ENCODE measurements around the gene CHRNA4. TPM values are rescaled to one million over a fixed set of nuclear protein-coding genes. Genes with fewer than 3 reads are reported as not detected.

Gene CHRNA4
- total and polyA plus RNA-seq, 2 donors = under 0.01 to 0.14 TPM

DNA sequence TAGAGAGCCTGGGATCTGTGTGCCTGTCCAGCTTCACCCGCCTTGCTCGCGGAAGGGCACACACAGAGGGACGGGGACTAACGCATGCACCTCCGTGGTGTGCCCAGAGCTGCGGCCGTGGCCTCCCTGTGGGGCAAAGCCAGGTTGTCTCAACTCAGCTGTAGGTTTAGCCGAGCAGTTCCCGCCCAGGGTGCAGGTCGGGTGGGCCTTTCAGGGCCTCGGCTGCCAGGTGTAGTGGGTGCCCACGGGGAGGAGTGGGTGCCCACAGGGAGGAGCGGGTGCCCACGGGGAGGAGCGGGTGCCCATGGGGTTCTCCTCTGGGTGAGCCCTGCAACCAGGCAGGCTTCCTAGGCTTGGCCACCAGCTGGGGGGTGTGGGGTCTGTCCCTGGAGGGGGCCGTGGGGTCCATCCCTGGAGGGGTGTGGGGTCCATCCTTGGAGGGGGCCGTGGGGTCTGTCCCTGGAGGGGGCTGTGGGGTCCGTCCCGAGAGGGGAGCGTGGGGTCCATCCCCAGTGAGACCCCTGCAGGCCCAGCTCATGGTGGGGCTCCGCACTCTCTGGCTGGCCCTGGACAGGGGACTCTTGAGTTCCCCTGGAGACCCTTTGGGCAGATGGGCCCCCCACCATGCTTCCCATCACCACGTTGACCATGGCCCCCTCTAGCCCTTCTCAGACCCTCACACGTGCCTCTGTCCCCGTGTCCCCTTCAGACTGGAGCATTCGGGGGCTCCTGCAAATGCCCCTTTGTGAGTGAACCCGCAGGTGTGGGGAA is 37.8 kb upstream of the CHRNA4 start:
- no peak for DNase-seq (ENCODE audit: low read depth in 6 of 9, low spot score in 9 of 9)
- H3K4me3 ChIP-seq (ENCODE audit: low read length in 2 of 2) = no peak overlapping the region
- H3K27me3 ChIP-seq (ENCODE audit: control insufficient read depth in 2 of 2, insufficient read depth in 1 of 2, low read length in 1 of 2) = peaks cover 0 to 11% of the 10 kb centered on the region in 2 donors
- H3K4me1 ChIP-seq (ENCODE audit: control insufficient read depth in 2 of 2, insufficient read depth in 2 of 2, low read length in 2 of 2) = no peaks in the 10 kb centered on the region
- H3K27ac ChIP-seq (ENCODE audit: low read depth in 1 of 2, low read length in 1 of 2) = no peak overlapping the region
- 93% methylated on average over 27 of the region's 27 CpGs for WGBS
- no peaks in the 10 kb centered on the region for H3K36me3 ChIP-seq (ENCODE audit: control insufficient read depth in 2 of 2, insufficient read depth in 2 of 2, low read length in 1 of 2)
- H3K9me3 ChIP-seq (ENCODE audit: control insufficient read depth in 2 of 2, insufficient read depth in 1 of 2, low read length in 1 of 2) = no peaks in the 10 kb centered on the region

DNA sequence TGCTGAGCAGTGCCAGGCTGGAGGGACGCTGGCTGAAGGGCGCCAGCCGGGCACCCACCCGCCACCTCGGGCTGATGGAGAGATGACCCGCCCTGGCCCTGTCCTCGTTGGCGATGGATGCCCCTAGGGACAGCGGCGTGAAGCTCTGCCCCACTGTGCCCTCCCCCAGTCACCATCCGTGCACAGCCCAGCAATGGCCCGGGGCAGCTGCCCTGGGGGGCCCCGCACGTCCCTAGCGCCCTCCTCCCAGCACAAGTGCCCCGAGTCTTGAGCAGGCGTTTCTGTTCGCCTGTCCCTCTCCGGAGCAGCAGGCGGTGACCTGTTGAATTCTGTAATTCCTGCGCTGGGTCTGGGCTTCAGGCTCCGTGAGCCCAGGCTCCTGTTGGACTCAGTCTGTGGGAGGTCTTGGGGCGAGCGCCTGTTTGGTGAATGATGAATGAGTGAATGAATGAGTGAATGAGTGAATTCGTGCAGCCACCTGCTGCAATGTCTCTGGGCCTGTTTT is 36.8 kb upstream of the CHRNA4 start:
- Histone ChIP-seq H3K9me3 (ENCODE audit: control insufficient read depth in 2 of 2, insufficient read depth in 1 of 2, low read length in 1 of 2) (no peaks in the 10 kb centered on the region), H3K27me3 (ENCODE audit: control insufficient read depth in 2 of 2, insufficient read depth in 1 of 2, low read length in 1 of 2) (peaks cover 0 to 14% of the 10 kb centered on the region in 2 donors), H3K27ac (ENCODE audit: low read depth in 1 of 2, low read length in 1 of 2) (no peak overlapping the region), H3K4me1 (ENCODE audit: control insufficient read depth in 2 of 2, insufficient read depth in 2 of 2, low read length in 2 of 2) (no peaks in the 10 kb centered on the region), H3K4me3 (ENCODE audit: low read length in 2 of 2) (no peak overlapping the region), H3K36me3 (ENCODE audit: control insufficient read depth in 2 of 2, insufficient read depth in 2 of 2, low read length in 1 of 2) (no peaks in the 10 kb centered on the region)
- DNase-seq (ENCODE audit: low read depth in 6 of 9, low spot score in 9 of 9) = no peak
- 95% methylated on average over 25 of the region's 25 CpGs for WGBS

DNA sequence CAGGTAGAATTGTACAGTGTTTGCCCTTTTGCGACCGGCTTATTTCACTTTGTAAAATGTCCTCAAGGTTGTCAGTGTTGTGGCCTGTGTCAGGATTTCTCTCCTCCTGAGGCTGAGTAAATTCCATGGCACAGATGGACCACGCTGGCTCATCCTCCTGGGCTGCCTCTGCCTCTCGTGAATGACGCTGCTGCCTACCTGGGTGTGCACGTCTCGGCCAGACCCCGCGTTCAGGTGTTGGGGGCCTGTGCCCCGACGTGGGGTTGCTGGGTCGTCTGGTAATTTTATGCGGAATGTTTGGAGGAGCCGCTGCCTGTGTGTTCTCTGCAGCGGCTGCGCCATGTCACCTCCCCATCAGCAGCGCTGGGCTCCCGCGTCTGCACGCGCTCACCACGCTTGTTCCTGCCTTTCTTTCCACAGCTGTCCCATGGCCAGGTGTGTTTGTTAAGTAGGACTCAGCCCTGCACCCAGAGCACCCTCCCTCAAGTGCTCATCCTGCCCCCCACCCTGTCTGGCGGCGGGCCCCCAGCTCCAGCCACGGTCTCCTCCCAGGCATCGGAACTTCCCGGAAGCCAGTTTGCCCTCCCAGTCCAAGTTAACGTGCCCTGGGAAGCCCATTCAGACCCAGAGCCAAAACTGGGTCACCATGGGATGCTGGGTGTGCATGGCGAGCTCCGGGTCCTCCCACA is 36.1 kb upstream of the CHRNA4 start:
- Histone ChIP-seq H3K4me3 (ENCODE audit: low read length in 2 of 2) (no peak overlapping the region), H3K36me3 (ENCODE audit: control insufficient read depth in 2 of 2, insufficient read depth in 2 of 2, low read length in 1 of 2) (no peaks in the 10 kb centered on the region), H3K9me3 (ENCODE audit: control insufficient read depth in 2 of 2, insufficient read depth in 1 of 2, low read length in 1 of 2) (no peaks in the 10 kb centered on the region), H3K27me3 (ENCODE audit: control insufficient read depth in 2 of 2, insufficient read depth in 1 of 2, low read length in 1 of 2) (peaks cover 0 to 14% of the 10 kb centered on the region in 2 donors), H3K27ac (ENCODE audit: low read depth in 1 of 2, low read length in 1 of 2) (no peak overlapping the region), H3K4me1 (ENCODE audit: control insufficient read depth in 2 of 2, insufficient read depth in 2 of 2, low read length in 2 of 2) (no peaks in the 10 kb centered on the region)
- 93% methylated on average over 30 of the region's 30 CpGs for WGBS
- no peak for DNase-seq (ENCODE audit: low read depth in 6 of 9, low spot score in 9 of 9)

DNA sequence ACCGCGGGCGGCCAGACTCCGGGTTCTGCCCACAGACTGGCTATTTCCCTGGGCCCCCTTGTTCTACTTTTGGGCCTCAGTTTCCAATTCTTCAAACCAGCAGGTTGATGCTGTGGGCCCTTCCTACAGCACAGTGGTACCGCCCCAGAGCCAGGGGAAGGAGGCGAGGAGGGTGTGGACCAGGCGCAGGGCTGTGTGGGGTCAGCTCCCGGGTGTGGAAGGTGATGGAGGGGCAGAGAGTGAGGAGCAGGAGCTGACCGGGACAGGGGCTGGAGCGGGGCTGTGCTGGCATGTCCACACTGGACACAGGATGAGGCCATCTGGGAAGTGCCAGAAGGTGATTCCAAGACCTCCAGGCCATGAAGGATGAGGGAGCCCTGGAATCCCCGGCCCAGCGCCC is 35.2 kb upstream of the CHRNA4 start:
- H3K36me3 ChIP-seq (ENCODE audit: control insufficient read depth in 2 of 2, insufficient read depth in 2 of 2, low read length in 1 of 2) = no peaks in the 10 kb centered on the region
- WGBS = 97% methylated on average over 12 of the region's 12 CpGs

DNA sequence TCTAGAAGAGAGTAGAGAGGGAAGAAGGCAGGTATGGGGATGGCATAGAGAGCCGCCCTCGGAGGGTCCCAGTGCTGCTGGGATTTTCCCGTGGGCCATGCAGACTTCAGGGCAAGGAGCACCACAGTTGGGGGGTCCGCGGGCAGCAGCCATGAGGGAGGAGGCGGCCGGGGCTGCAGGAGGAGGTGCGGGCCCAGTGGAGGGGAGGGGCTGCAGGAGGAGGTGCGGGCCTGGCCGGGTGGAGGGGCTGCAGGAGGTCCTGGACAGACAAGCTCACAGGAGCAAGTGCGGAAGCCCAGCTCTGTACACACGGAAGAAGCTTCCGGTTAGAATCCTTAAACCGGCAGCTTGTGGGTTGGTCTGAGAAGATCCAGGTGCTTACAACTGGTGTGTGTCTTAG is 34.6 kb upstream of the CHRNA4 start:
- Histone ChIP-seq H3K4me1 (ENCODE audit: control insufficient read depth in 2 of 2, insufficient read depth in 2 of 2, low read length in 2 of 2) (no peaks in the 10 kb centered on the region), H3K4me3 (ENCODE audit: low read length in 2 of 2) (no peak overlapping the region), H3K27me3 (ENCODE audit: control insufficient read depth in 2 of 2, insufficient read depth in 1 of 2, low read length in 1 of 2) (peaks cover 0 to 14% of the 10 kb centered on the region in 2 donors), H3K9me3 (ENCODE audit: control insufficient read depth in 2 of 2, insufficient read depth in 1 of 2, low read length in 1 of 2) (no peaks in the 10 kb centered on the region), H3K36me3 (ENCODE audit: control insufficient read depth in 2 of 2, insufficient read depth in 2 of 2, low read length in 1 of 2) (no peaks in the 10 kb centered on the region), H3K27ac (ENCODE audit: low read depth in 1 of 2, low read length in 1 of 2) (no peak overlapping the region)
- DNase-seq (ENCODE audit: low read depth in 6 of 9, low spot score in 9 of 9) = no peak
- WGBS = 95% methylated on average over 14 of the region's 14 CpGs

More for the DNA sequence above, 35.2 kb upstream of the CHRNA4 start:
- H3K27me3 ChIP-seq (ENCODE audit: control insufficient read depth in 2 of 2, insufficient read depth in 1 of 2, low read length in 1 of 2) = peaks cover 0 to 14% of the 10 kb centered on the region in 2 donors
- DNase-seq (ENCODE audit: low read depth in 6 of 9, low spot score in 9 of 9) = no peak
- no peak overlapping the region for H3K4me3 ChIP-seq (ENCODE audit: low read length in 2 of 2)
- H3K9me3 ChIP-seq (ENCODE audit: control insufficient read depth in 2 of 2, insufficient read depth in 1 of 2, low read length in 1 of 2) = no peaks in the 10 kb centered on the region
- no peak overlapping the region for H3K27ac ChIP-seq (ENCODE audit: low read depth in 1 of 2, low read length in 1 of 2)
- H3K4me1 ChIP-seq (ENCODE audit: control insufficient read depth in 2 of 2, insufficient read depth in 2 of 2, low read length in 2 of 2) = no peaks in the 10 kb centered on the region

DNA sequence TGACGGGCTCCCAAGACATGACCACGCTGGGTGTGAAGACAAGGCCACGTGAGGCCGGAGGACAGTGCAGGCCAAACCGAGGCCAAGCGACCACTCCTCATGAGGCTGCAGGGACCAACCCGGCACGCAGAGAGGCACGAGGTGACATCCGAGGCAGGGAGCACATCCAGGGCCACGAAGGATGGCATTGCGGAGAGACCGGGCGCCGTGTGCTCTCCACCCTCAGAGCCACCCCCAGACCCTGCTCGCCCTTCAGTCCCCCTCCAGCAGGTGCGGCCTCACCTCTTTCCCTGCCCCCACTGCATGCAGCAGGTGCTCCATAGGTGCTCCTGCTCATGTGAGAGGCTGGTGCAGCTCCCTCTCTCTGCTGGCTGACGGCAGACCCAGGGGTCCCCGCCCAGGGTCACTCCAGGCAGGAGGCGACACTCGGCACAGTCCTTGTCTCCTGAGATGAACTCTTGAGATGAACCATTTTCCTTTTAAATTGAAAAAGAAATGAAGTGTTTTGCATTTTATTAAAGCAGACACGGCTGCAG is 33.8 kb upstream of the CHRNA4 start:
- H3K4me3 ChIP-seq (ENCODE audit: low read length in 2 of 2) = no peak overlapping the region
- peaks cover 0 to 14% of the 10 kb centered on the region in 2 donors for H3K27me3 ChIP-seq (ENCODE audit: control insufficient read depth in 2 of 2, insufficient read depth in 1 of 2, low read length in 1 of 2)
- H3K4me1 ChIP-seq (ENCODE audit: control insufficient read depth in 2 of 2, insufficient read depth in 2 of 2, low read length in 2 of 2) = no peaks in the 10 kb centered on the region
- H3K36me3 ChIP-seq (ENCODE audit: control insufficient read depth in 2 of 2, insufficient read depth in 2 of 2, low read length in 1 of 2) = no peaks in the 10 kb centered on the region
- H3K27ac ChIP-seq (ENCODE audit: low read depth in 1 of 2, low read length in 1 of 2) = no peak overlapping the region
- DNase-seq (ENCODE audit: low read depth in 6 of 9, low spot score in 9 of 9) = no peak
- 87% methylated on average over 22 of the region's 22 CpGs for WGBS
- H3K9me3 ChIP-seq (ENCODE audit: control insufficient read depth in 2 of 2, insufficient read depth in 1 of 2, low read length in 1 of 2) = no peaks in the 10 kb centered on the region

DNA sequence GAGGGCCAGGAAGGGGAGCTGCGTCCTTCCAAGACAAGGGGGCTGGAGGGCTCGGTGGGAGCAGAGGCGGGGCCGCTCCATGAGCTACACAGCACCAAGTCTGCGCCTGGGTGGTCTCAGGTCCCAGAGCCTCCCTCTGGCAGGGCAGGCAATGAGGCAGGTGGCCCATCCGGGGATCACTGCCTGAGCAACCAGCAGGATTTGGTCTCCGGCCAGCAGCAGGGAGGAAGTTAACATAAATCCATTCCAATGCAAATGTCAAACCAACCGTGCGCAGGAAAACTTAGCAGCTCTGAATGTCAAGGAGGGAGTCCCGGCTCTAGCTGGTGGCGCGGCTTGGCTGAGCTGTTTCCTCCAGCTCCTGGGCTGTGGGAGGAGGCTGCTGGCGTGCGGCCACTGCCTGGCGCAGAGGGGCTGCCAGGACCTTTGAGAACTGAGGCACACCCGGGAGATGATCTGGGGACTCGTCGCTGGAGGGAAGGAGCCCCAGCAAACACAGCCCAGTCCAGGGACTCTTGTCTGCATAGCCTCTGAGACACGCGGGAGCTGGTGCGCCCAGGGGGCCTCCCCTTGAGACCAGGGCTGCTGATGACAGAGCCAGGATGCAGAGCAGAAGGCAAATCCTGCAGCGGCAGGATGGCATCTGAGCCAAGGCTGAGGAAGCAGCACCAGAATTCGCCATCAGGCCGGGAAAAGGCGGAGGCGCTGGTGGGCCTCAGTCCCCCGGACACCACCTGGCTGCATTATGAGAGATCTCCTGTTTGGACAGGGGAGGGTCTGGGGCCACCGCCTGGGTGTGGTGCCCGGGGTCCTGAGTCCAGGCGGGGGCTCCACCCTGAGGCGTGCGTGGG is 33.1 kb upstream of the CHRNA4 start:
- H3K4me3 ChIP-seq (ENCODE audit: low read length in 2 of 2) = no peak overlapping the region
- H3K36me3 ChIP-seq (ENCODE audit: control insufficient read depth in 2 of 2, insufficient read depth in 2 of 2, low read length in 1 of 2) = no peaks in the 10 kb centered on the region
- no peak overlapping the region for H3K27ac ChIP-seq (ENCODE audit: low read depth in 1 of 2, low read length in 1 of 2)
- WGBS = 32% methylated on average over 32 of the region's 32 CpGs
- H3K9me3 ChIP-seq (ENCODE audit: control insufficient read depth in 2 of 2, insufficient read depth in 1 of 2, low read length in 1 of 2) = no peaks in the 10 kb centered on the region
- no peak for DNase-seq (ENCODE audit: low read depth in 6 of 9, low spot score in 9 of 9)
- peaks cover 0 to 14% of the 10 kb centered on the region in 2 donors for H3K27me3 ChIP-seq (ENCODE audit: control insufficient read depth in 2 of 2, insufficient read depth in 1 of 2, low read length in 1 of 2)
- H3K4me1 ChIP-seq (ENCODE audit: control insufficient read depth in 2 of 2, insufficient read depth in 2 of 2, low read length in 2 of 2) = no peaks in the 10 kb centered on the region

DNA sequence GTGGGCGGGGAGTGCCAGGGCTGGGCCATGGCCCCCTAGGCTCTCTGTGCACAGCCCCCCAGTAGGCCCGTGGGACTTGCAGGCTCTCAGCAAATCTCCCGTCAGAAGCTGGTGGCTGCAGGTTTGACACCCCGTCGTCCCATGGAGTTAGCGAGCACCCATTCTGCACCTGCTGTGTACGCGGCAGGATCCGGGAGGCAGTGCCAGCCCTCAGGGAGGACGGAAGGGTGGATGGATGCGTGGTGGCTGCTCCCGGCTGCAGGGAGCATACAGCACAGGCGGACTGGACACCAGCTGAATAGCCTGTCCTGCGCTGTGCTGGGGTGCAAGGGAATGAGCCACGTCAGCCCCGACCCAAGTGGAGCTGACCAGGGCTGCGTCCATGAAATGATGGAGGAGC is 32.4 kb upstream of the CHRNA4 start:
- H3K27ac ChIP-seq (ENCODE audit: low read depth in 1 of 2, low read length in 1 of 2) = no peak overlapping the region
- no peak for DNase-seq (ENCODE audit: low read depth in 6 of 9, low spot score in 9 of 9)
- H3K4me3 ChIP-seq (ENCODE audit: low read length in 2 of 2) = no peak overlapping the region
- WGBS = 92% methylated on average over 17 of the region's 17 CpGs
- no peaks in the 10 kb centered on the region for H3K36me3 ChIP-seq (ENCODE audit: control insufficient read depth in 2 of 2, insufficient read depth in 2 of 2, low read length in 1 of 2)
- no peaks in the 10 kb centered on the region for H3K9me3 ChIP-seq (ENCODE audit: control insufficient read depth in 2 of 2, insufficient read depth in 1 of 2, low read length in 1 of 2)
- no peaks in the 10 kb centered on the region for H3K4me1 ChIP-seq (ENCODE audit: control insufficient read depth in 2 of 2, insufficient read depth in 2 of 2, low read length in 2 of 2)
- peaks cover 0 to 14% of the 10 kb centered on the region in 2 donors for H3K27me3 ChIP-seq (ENCODE audit: control insufficient read depth in 2 of 2, insufficient read depth in 1 of 2, low read length in 1 of 2)
